ENCODE measurements around the gene SYNPR.

The SYNPR gene

DNA sequence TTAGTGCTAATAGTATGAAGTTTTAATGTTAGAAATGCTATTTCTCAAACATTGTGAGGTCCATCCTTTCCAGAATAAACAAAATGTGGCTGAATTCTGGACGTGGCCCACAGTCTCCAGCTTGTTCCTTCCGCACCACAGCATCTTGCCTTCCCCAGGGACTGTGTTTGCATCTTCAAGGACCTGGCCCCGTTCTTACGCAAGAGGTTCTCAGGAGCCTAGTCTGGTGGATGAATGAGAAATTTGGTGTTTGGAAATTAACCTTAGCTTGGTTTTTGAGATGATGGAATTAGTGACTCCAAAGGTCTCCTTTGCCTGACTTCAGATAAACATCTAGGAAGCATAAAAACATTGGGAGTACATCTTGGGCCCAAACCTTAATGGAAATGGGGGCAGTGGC, 18.1 kb downstream of the SYNPR start:
- TF ChIP-seq, protein P1, sequence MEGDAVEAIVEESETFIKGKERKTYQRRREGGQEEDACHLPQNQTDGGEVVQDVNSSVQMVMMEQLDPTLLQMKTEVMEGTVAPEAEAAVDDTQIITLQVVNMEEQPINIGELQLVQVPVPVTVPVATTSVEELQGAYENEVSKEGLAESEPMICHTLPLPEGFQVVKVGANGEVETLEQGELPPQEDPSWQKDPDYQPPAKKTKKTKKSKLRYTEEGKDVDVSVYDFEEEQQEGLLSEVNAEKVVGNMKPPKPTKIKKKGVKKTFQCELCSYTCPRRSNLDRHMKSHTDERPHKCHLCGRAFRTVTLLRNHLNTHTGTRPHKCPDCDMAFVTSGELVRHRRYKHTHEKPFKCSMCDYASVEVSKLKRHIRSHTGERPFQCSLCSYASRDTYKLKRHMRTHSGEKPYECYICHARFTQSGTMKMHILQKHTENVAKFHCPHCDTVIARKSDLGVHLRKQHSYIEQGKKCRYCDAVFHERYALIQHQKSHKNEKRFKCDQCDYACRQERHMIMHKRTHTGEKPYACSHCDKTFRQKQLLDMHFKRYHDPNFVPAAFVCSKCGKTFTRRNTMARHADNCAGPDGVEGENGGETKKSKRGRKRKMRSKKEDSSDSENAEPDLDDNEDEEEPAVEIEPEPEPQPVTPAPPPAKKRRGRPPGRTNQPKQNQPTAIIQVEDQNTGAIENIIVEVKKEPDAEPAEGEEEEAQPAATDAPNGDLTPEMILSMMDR (IDR thresholded peaks at IDR 0.05; ENCODE audit: low read length, missing control alignments) = no peak
- H3K4me3 ChIP-seq (replicated peaks; ENCODE audit: low read depth, low read length) = no peak overlapping the region
- no peak for DNase-seq (ENCODE audit: low read depth)

DNA sequence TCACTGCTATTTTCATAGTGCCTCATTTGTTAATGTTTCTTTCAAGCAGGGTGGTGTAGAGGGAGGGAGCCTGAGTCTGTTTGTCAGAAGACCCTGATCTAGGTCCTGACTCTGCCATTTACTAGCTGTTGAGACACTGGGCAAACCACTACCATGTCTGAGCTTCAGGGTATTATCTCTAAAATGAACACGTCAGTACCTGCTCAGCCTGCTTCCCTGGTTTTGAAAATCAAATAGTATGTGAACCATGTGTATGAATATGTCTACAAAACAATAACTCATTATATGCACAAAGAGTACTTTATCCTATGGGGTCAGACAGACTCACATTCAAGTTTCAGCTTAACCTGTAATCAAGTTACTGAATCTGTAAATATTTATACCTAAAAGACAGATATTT, 25.1 kb downstream of the SYNPR start:
- DNase-seq (ENCODE audit: low read depth) = no peak
- H3K4me3 ChIP-seq (replicated peaks; ENCODE audit: low read depth, low read length) = no peak overlapping the region
- TF ChIP-seq, protein P1 (IDR thresholded peaks at IDR 0.05; ENCODE audit: low read length, missing control alignments) = no peak

DNA sequence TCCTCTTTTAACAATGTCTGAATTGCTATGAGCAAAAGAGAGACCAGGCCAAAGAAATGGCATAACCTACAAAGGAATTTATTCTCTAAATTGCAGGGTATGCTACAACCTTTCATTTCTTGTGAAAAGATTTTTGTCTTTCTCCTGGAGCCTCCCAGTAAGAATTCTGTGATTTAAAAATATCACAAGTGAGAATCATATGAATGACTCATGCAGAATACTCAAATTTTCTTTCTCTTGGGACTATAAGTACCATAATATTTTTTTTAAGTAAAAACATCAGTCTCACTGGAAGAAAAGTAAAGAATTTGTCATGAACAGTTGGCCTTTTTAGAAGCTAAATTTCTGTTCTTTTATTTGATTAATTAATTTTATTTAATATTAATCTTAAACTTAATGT, 26.3 kb downstream of the SYNPR start:
- no peak for DNase-seq (ENCODE audit: low read depth)
- TF ChIP-seq, protein P1 (IDR thresholded peaks at IDR 0.05; ENCODE audit: low read length, missing control alignments) = no peak
- H3K4me3 ChIP-seq (replicated peaks; ENCODE audit: low read depth, low read length) = no peak overlapping the region

DNA sequence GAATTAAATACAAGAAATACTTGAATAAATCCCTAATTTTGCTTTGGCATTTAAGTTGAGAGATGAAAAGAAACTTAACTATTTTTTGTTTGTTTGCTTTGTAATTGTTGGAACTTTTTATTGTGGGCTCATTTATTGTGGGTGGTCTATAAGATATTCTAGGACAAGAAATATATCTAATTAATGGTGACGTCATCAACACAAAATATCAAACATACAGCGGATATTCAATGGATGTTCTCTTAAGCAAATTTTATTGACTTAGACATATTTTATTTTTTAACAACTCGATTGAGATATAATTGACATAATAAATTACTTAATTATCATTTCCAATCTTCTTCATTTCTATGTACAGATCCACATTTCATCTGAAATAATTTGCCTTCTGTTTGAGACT, 30.0 kb downstream of the SYNPR start:
- TF ChIP-seq, protein P1 (IDR thresholded peaks at IDR 0.05; ENCODE audit: low read length, missing control alignments) = no peak
- H3K4me3 ChIP-seq (replicated peaks; ENCODE audit: low read depth, low read length) = no peak overlapping the region
- DNase-seq (ENCODE audit: low read depth) = no peak

DNA sequence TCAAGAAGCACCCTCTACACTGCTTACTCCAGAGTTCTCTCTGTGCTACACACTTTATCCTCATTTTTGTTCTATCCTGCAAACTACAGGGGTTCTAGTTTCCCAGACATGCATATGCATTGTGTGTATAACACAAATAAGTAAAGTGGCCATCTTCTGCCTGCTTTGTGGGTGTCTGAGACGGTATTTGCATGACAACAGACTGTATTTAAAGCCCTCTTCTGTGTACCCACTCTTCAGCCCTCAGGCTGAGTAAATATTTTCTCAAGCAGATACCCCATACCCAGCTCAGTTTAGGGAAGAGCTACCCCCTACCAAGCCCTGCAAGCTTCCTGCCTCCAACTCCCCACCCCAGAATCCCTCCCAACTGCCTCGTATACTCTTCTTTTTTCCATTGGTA, 31.7 kb downstream of the SYNPR start:
- no peak overlapping the region for H3K4me3 ChIP-seq (replicated peaks; ENCODE audit: low read depth, low read length)
- TF ChIP-seq, protein P1 (IDR thresholded peaks at IDR 0.05; ENCODE audit: low read length, missing control alignments) = no peak

DNA sequence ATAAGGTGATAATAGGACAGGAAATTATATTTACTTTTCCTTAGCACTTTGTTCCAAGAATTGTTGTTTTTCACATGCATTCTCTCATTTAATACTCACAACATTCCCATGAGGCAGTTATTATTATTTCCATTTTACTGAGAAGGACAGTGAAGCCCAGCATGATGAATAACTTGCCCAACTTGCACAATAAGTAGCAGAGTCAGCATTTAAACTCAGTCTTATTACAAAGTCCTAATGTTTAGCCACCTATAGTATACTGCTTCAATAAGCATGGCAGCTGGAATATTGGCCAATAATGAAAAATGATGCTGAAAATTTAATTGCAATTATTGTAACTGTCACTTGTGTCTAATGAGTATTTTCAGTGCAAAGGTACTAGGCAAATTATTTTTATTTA, 45.7 kb downstream of the SYNPR start:
- no peak for DNase-seq (ENCODE audit: low read depth)
- TF ChIP-seq, protein P1 (IDR thresholded peaks at IDR 0.05; ENCODE audit: low read length, missing control alignments) = no peak
- H3K4me3 ChIP-seq (replicated peaks; ENCODE audit: low read depth, low read length) = no peak overlapping the region

More for the DNA sequence above, 31.7 kb downstream of the SYNPR start:
- DNase-seq (ENCODE audit: low read depth) = no peak

DNA sequence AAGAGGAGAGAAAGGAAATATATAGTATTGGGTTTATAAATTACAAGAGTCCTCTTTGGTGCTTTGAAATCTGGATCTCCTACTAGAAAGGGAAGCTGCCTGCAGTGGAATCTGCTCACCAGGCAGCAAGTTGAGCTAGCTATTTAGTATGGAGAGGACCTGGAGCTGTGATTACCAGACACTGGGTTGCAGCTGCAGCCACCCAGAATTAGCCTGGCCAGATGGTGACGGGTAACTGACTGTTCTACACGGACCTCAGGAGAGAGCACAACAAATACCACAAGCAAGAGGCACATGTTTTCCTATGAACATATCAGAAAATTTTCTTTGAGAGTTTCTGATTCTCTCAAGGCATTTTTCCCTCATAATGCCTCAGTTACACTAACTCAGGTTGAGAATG, 46.5 kb downstream of the SYNPR start:
- TF ChIP-seq, protein P1 (IDR thresholded peaks at IDR 0.05; ENCODE audit: low read length, missing control alignments) = no peak
- no peak for DNase-seq (ENCODE audit: low read depth)
- H3K4me3 ChIP-seq (replicated peaks; ENCODE audit: low read depth, low read length) = no peak overlapping the region
